Testis (tissue), 3 donors: ENCODE data around the gene TNS3. TPM values are rescaled to one million over a fixed set of nuclear protein-coding genes. Genes with fewer than 3 reads are reported as not detected.

Experiments used
- DNase-seq: peaks from one replicate; pipeline ENCODE4 v3.0.0-alpha.2; 2019
- H3K27ac ChIP-seq, 2 donors: fragments of 200-600 bp; sonication (generic); one replicate each; pipeline ENCODE4 v1.5.1; 2019
- H3K27me3 ChIP-seq: fragments of 200-600 bp; sonication (generic); one replicate; pipeline ENCODE4 v1.5.1; 2019
- H3K36me3 ChIP-seq: fragments of 200-600 bp; sonication (generic); one replicate; pipeline ENCODE4 v1.5.1; 2017; ENCODE audit warnings: low read depth; ENCODE audit errors: missing control alignments
- H3K4me1 ChIP-seq: fragments of 200-600 bp; sonication (generic); one replicate; pipeline ENCODE4 v1.5.1; 2019
- H3K4me3 ChIP-seq, 2 donors: fragments of 200-600 bp; sonication (generic); one replicate each; pipeline ENCODE4 v1.5.1; 2017 to 2019
- H3K9me3 ChIP-seq: fragments of 200-600 bp; sonication (generic); one replicate; pipeline ENCODE4 v1.5.1; 2017
- CTCF ChIP-seq, 3 experiments: fragments of 450-650 bp in 2 of 3; fragments of 200-600 bp in 1 of 3; sonication (generic) in 1 of 3; IDR thresholded peaks; one replicate each; pipeline ENCODE4 v1.5.1; 2016 to 2019; ENCODE audit warnings: antibody characterized with exemption in 3 of 3, mild to moderate bottlenecking in 2 of 3, moderate library complexity in 1 of 3
- POLR2A ChIP-seq: fragments of 450-650 bp; IDR thresholded peaks from one replicate; pipeline ENCODE4 v1.6.1; 2017; ENCODE audit warnings: antibody characterized with exemption, mild to moderate bottlenecking, moderate library complexity
- WGBS, 2 donors: methylation state at CpG; one replicate each; pipeline ENCODE4 v1.1.5; 2018; 5-methylcytosine and 5-hydroxymethylcytosine counted together
- intact Hi-C: fragments of 100-400 bp; cut with DNase I; formaldehyde crosslinking; loops from one replicate; pipeline ENCODE4 v1.15.1; 2023; ENCODE audit warnings: low total_unique reads
- polyA plus RNA-seq: library from polyadenylated mRNA; stranded (reverse); fragments of 350-450 nt; fragmentation: Illumina TruSeq; extraction: RNeasy Lipid Tissue Mini Kit (QIAGEN cat#74804); gene quantifications from one replicate; pipeline ENCODE4 v1.2.3, GENCODE V29; 2014; ENCODE audit warnings: low read depth, low replicate concordance; ENCODE audit not compliant: insufficient read depth
- total RNA-seq, 2 donors: library from RNA; depleted of rRNA; stranded (reverse); fragments of >200 nt; gene quantifications; one replicate each; pipeline ENCODE4 v1.2.3, GENCODE V29; 2016

TNS3 gene
- total and polyA plus RNA-seq, 3 donors from 2014 or later: 28.5 to 93.5 (median 60.0) TPM

DNA sequence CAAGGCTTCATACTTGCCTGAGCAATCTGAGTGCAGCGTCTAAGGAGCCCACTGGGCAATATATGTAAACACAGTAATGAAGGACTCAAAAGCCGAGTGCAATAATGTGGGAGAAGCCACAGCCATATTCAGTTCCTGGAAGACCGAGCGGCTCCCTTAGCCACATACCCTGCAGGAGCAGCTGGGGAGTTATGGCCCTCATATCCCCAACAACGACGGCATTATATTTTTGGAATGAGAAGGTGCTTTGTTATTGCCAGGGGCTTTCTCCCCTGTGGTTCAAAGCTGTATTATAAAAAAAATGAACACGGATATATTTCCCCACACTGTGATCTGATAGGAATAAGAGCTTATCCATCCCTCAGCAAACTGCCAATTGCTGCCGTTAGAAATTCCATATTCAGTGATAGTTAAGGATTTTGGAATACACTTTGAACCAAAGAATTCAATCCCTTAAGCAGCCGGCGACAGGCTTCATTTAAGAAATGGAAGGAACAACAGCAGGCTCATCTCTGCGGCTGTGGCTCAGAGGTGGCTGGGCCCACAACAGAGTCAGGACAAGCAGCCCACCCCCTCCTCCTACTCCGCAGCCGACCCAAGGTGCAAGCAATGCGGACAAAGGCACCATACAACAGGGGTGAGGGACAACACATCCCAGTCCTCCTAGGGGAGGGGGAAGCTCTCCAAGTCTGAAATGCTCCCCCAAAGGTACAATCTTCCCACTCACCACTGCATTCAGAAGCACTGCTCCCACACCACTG is 77.2 kb downstream of the TNS3 start:
- H3K4me1 ChIP-seq: peaks cover 57% of the 10 kb centered on the region

DNA sequence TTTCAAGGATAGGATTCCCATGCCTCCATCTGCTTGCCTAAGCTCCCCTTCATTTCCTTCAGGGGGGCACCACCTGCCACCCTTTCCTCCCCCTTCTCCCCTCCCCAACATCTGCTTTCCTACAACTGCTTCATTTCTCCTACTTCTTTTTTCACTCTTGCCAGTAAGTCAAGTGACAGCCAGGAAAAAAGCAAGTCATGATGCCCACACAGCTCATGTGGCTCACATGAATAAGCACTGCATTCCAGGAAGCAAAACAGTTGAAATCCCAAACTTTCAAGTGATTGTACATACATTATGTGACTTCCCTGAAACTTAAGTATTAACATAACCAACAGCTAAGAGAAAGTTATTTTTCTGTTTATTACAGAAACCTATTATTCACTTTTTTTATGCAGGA is 78.6 kb downstream of the TNS3 start:
- Histone ChIP-seq H3K27me3 (no peaks in the 10 kb centered on the region), H3K4me1 (peaks cover 55% of the 10 kb centered on the region), H3K36me3 (no peaks in the 10 kb centered on the region), H3K9me3 (no peaks in the 10 kb centered on the region), H3K27ac (no peak overlapping the region), H3K4me3 (no peak overlapping the region)
- DNase-seq: no peak
- no peak for TF ChIP-seq POLR2A
- no peak for TF ChIP-seq CTCF (IDR thresholded peaks at IDR 0.05)
- intact Hi-C loops: no loop called here

More for the DNA sequence above, 77.2 kb downstream of the TNS3 start:
- intact Hi-C loops: no loop called here
- TF ChIP-seq POLR2A: no peak
- TF ChIP-seq CTCF (IDR thresholded peaks at IDR 0.05): no peak
- no peak overlapping the region for H3K27ac ChIP-seq
- H3K4me3 ChIP-seq: no peak overlapping the region
- WGBS, 2 donors: 82 to 89% methylated on average over 14 of the region's 14 CpGs
- no peaks in the 10 kb centered on the region for H3K9me3 ChIP-seq
- no peaks in the 10 kb centered on the region for H3K36me3 ChIP-seq
- no peaks in the 10 kb centered on the region for H3K27me3 ChIP-seq
- DNase-seq: no peak

- peak overlapping the region in 1 of 2 donors; percentile 51 for H3K27ac ChIP-seq
- TF ChIP-seq CTCF (IDR thresholded peaks at IDR 0.05) (no peak), POLR2A (no peak)
These were observed 79.6 kb downstream of the TNS3 start for GRCh38 chr7:47502240-47502877.

GRCh38 chr7:47501406-47501805 is 80.5 kb downstream of the TNS3 start:
- Histone ChIP-seq H3K4me3 (no peak overlapping the region), H3K9me3 (no peaks in the 10 kb centered on the region), H3K4me1 (peaks cover 40% of the 10 kb centered on the region), H3K36me3 (no peaks in the 10 kb centered on the region), H3K27ac (peak overlapping the region in 1 of 2 donors; percentile 51), H3K27me3 (no peaks in the 10 kb centered on the region)
- no peak for DNase-seq
- TF ChIP-seq POLR2A (no peak), CTCF (IDR thresholded peaks at IDR 0.05) (no peak)
- WGBS, 2 donors: 48 to 53% methylated on average over 11 of the region's 11 CpGs
- intact Hi-C loops: no loop called here

More at GRCh38 chr7:47502240-47502877, 79.6 kb downstream of the TNS3 start:
- H3K27me3 ChIP-seq: no peaks in the 10 kb centered on the region
- WGBS, 2 donors: 71 to 73% methylated on average over 7 to 12 of the region's 12 CpGs
- no peak for DNase-seq
- intact Hi-C loops: no loop called here
- H3K4me3 ChIP-seq: no peak overlapping the region
- H3K9me3 ChIP-seq: no peaks in the 10 kb centered on the region
- no peaks in the 10 kb centered on the region for H3K36me3 ChIP-seq
- peaks cover 49% of the 10 kb centered on the region for H3K4me1 ChIP-seq
